Embryonic facial prominence (tissue), 1 donor: Measurements from ENCODE around the gene SOHLH2.

Experiments
- DNase-seq: peaks from one replicate; pipeline ENCODE4 v3.0.0-alpha.2; 2016; ENCODE audit errors: extremely low spot score

Gene SOHLH2

DNA sequence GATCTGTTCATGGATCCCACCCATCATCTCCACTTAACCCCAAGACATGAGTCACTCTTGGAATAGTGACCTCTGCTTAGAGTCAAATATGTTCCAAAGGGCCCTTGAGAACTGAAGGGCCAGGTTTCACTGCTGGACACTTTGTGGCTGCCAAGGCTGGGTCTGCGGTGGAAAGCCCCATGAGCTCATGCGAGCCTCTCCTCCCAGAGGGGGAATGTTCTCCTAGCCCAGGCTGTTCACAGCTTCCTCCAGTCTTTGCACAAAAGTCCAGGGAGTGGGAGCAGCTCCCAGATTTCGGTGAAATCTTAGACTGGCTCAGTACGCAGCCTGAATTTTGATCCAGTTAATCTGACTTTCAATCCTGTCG, 82.4 kb downstream of the SOHLH2 start:
- DNase-seq = no peak

DNA sequence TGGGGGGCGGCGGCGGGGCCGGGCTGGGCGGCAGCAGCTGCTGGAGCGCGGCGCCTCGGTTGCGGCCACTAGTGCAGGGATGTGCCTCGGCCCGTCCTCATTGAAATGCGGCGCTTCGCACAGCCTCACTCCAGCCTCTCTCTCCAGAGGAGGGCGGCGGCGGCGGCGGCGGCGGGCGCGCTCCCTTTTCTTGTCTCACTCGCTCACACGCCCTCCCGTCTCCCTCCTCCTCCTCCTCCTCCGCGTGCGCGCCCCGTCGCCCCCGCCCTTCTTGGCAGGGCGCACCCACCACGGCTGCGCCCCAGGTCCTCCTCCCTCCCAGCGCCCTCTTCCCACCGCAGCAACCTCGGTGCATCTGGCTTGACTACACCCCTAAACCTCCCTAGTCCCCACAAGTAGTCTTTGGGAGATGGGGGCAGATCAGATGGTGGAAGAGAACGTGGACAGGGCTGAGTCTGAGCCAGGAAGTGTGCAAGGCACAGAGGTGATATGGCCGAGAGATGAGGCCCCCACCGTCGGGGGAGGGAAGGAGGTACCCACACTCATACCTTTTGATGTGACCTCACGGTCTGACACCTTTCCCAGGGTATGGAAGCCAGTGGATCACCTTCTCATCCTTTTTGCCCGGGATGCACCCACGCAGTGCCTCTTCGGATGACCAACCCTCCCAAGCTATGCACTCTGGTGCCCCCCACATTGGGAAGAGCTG, 83.0 kb downstream of the SOHLH2 start, which contains the start of gene DCLK1:
Gene DCLK1 (minus strand): TSS at position 161 of the 709 bp plus-strand sequence.
- DNase-seq = peak; percentile 20

DNA sequence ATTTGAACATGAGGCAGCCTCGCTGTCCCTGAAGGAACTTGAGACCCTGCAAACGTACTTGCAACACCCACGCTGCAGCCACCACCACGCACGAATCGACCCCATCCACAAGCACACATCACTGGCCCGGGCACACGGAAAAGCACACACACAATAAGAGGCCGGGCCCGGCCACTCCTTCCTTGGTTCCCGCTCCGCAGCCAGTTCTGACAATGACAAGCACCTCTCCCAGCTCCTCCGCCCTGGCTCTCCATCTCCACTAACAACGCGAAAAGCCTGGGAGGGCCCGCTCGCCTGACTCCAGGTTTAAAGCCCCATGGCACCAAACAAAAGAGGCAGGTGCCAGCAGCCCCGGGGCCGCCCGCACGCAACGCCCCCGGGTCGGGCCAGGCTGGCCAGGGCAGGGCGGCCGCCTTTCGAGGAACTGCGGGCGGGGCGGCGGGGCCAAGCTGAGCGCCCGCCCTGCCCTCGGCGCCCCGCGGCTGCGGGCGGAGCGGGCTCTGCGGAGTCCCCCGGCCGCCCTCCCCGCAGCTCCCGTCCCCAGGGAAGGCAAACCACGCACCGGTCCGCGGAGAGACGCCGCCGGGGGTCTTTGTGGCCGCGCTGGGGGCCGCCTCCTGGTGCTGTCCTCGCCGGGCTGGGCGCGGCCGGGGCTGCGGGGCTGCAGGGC, 83.7 kb downstream of the SOHLH2 start:
- no peak for DNase-seq

DNA sequence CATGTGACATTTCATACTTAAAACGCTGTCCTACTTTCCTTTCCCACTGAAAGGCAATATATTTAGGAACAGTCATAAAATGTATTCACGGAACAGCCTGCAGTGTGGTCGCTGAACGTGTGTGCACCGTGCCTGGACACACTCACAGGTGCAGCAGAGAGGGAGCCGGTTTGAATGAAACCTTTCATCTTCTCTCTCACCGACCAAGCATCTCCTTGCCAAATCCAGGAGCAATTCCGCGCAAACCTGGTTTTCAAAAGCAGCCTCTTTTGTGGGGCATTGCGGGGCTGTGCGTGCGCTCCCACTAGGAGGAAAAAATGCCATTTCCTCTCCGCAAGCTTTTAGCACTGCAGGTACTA, 84.2 kb downstream of the SOHLH2 start:
- no peak for DNase-seq

DNA sequence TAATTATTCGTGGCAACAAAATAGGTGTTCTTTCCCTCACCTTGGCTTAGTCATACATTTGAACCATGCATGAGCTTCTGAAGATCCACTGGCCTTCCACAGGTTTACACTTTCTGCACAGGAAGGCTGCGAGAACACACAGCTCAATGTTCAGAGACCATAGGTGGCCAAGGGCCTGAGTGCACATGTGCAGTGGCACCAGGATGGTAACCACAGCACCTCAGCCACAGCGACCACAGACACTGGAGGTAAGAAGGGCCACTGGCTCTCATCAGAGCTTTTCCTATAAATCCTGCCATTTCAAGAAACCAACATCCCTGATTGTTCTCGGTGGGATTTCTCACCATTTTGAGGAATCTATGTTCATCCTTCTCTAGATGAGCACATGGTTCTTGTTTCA, 84.8 kb downstream of the SOHLH2 start:
- DNase-seq = no peak

DNA sequence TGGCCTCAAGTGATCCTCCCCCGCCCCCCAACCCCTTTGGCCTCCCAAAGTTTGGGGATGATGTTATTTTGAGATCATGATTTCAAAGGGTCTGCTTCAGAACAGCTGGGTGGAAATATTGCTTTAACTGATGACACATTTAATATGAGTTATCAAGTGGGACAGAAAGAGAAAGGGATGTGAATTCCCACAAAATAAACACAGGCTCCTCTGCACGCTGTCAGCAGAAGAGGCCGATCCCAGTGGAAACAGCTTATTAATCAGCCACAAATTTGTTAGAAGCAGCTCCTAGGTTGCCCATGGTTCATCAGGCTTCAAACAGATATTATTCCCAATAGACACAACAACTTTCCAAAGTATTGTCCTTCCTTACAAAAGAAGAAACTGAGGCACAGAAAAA, 87.9 kb downstream of the SOHLH2 start:
- DNase-seq = no peak

DNA sequence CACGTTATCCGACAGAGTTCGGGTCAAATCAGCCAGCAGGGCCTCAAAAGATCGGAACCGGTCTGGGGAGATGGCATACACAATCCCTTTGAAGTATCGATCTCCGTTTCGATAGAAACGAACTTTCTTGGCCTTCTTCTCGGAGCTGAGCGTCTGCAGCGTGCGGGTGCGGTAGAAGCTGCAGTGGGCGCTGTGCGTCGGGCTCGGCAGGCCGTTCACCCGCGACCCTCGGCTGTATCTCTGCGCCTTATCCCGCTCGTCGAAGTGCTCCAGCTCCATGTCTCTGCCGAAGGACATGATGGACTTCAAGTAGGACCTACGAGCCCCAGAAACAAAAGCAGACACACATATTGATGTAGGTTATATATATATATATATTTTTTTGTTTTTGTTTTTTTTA, 88.5 kb downstream of the SOHLH2 start:
- DNase-seq = no peak

DNA sequence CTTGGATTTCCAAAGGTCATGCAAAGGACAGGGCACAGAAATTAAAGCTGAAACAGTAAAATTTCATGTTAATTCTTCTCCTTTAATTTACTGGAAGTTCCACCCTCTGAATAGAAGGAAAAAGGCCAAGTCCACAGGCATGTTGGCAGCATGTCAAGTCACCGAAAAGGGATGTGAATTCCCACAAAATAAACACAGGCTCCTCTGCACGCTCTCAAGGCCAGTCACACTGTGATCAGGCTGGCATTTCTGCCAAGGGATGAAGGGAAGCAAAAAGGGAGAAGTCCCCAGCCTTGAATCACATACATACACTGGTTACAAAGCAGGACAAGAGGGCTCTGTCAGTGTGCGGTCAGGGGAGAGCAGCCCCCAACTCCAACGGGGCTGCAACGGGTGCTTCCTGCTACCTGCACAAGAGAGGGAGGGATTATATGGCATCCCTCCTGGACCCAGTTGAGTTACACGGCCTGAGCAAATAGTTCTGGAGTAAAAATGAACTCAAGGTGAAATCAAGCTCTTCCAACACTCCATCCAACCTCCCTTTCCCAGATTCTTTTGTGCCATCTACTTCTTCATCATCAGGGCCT, 90.0 kb downstream of the SOHLH2 start:
- no peak for DNase-seq
